K562 (cell line): ENCODE results near the gene RIC8B. TPM values are rescaled to one million over a fixed set of nuclear protein-coding genes. Genes with fewer than 3 reads are reported as not detected.

Source experiments
- CEBPB ChIP-seq: fragments of 450-650 bp; IDR thresholded peaks from 2 replicates; pipeline ENCODE4 v1.6.1; 2016; ENCODE audit warnings: missing genetic modification characterization, missing compliant biosample characterization
- CTBP1 ChIP-seq: fragments of 450-650 bp; IDR thresholded peaks from 2 replicates; pipeline ENCODE4 v1.6.1; 2016; ENCODE audit warnings: borderline replicate concordance
- DMBX1 ChIP-seq: fragments of 250-450 bp; sonication (Bioruptor Pico); IDR thresholded peaks from 2 replicates; pipeline ENCODE4 v1.8.0; 2022; ENCODE audit warnings: inconsistent platforms, mild to moderate bottlenecking, moderate library complexity, borderline replicate concordance
- HOMEZ ChIP-seq: fragments of 250-450 bp; sonication (Bioruptor Pico); IDR thresholded peaks from 2 replicates; pipeline ENCODE4 v1.4.0; 2020; ENCODE audit warnings: mild to moderate bottlenecking, moderate library complexity
- MTF1 ChIP-seq: fragments of 250-450 bp; sonication (Bioruptor Pico); IDR thresholded peaks from 2 replicates; pipeline ENCODE4 v1.9.0; 2021; ENCODE audit warnings: moderate library complexity, mild to moderate bottlenecking, inconsistent platforms, borderline replicate concordance
- MYBL2 ChIP-seq, 2 experiments: fragments of 450-650 bp in 1 of 2; sonication (generic) in 1 of 2; formaldehyde crosslinking in 1 of 2; IDR thresholded peaks; 2 replicates each; pipeline versions ENCODE4 v1.6.1 to v1.8.1; 2017 to 2022; ENCODE audit warnings: borderline replicate concordance in 1 of 2, inconsistent platforms in 1 of 2, low read depth in 1 of 2, mild to moderate bottlenecking in 1 of 2, missing genetic modification reagents in 1 of 2, moderate library complexity in 1 of 2
- NR2C1 ChIP-seq, 2 experiments: fragments of 450-650 bp; IDR thresholded peaks; 2 replicates each; pipeline ENCODE4 v1.6.1; 2017; ENCODE audit warnings: mild to moderate bottlenecking in 2 of 2, antibody characterized with exemption in 1 of 2, inconsistent platforms in 1 of 2, missing compliant biosample characterization in 1 of 2, missing genetic modification characterization in 1 of 2
- POU5F1 ChIP-seq: fragments of 150-350 bp; IDR thresholded peaks from 2 replicates; pipeline ENCODE4 v1.6.1; 2014; ENCODE audit warnings: borderline replicate concordance, low read length, low read depth, mild to moderate bottlenecking; ENCODE audit not compliant: partially characterized antibody
- RHOXF2B ChIP-seq: fragments of 250-450 bp; sonication (Bioruptor Pico); conservative IDR thresholded peaks from 2 replicates; pipeline ENCODE4 v1.5.1; 2021
- TRIM28 ChIP-seq: fragments of 450-650 bp; IDR thresholded peaks from 2 replicates; pipeline ENCODE4 v1.6.1; 2017
- ZNF609 ChIP-seq: sonication (generic); formaldehyde crosslinking; IDR thresholded peaks from 2 replicates; pipeline ENCODE4 v1.8.1; 2023; ENCODE audit warnings: missing genetic modification reagents, mild to moderate bottlenecking, borderline replicate concordance
- ZNF639 ChIP-seq, 2 experiments: fragments of 200-800 bp in 1 of 2; sonication (Bioruptor generic) in 1 of 2; sonication (generic) in 1 of 2; formaldehyde crosslinking in 1 of 2; IDR thresholded peaks in 1 of 2; conservative IDR thresholded peaks in 1 of 2; 2 replicates each; pipeline versions ENCODE4 v1.5.0 to v1.6.1; 2016 to 2020; ENCODE audit warnings: missing compliant biosample characterization in 1 of 2, missing genetic modification characterization in 1 of 2, missing genetic modification reagents in 1 of 2
- ZNF699 ChIP-seq: fragments of 250-450 bp; sonication (Bioruptor Pico); IDR thresholded peaks from 2 replicates; pipeline ENCODE4 v1.8.0; 2021; ENCODE audit warnings: mild to moderate bottlenecking, moderate library complexity; ENCODE audit not compliant: insufficient replicate concordance
- ZNF830 ChIP-seq: fragments of 250-450 bp; sonication (Bioruptor Pico); IDR thresholded peaks from 2 replicates; pipeline ENCODE4 v1.5.0; 2021; ENCODE audit warnings: mild to moderate bottlenecking
- polyA plus RNA-seq, 8 experiments: library from polyadenylated mRNA; depleted of rRNA in 4 of 8; stranded (reverse) in 5 of 8; unstranded in 3 of 8; fragments of >200 nt; fragmentation: Nextera tagmentation in 2 of 8; fragmentation: Illumina TruSeq in 1 of 8; extraction: Ambion mirVana in 2 of 8; extraction: Trizol in 1 of 8; gene quantifications; 2 replicates each; pipeline versions ENCODE4 v1.2.1 to v1.2.3, GENCODE V29; 2011 to 2014; ENCODE audit warnings: inconsistent platforms in 1 of 8, missing spikeins in 1 of 8
- total RNA-seq, 7 experiments: library from RNA; depleted of rRNA in 6 of 7; stranded (reverse); fragments of >200 nt in 6 of 7; fragmentation: Illumina TruSeq in 2 of 7; extraction: Trizol in 2 of 7; gene quantifications; 2 replicates each; pipeline versions ENCODE4 v1.2.1 to v1.2.3, GENCODE V29; 2011 to 2021; ENCODE audit warnings: low replicate concordance in 1 of 7
- TF ChIP-seq, protein P1 (sequence below): fragments of 250-450 bp; sonication (Bioruptor Pico); IDR thresholded peaks from 2 replicates; pipeline ENCODE4 v1.5.0; 2022; ENCODE audit warnings: mild to moderate bottlenecking

Gene RIC8B
- total and polyA plus RNA-seq, 9 of the 15 experiments (the other 6 are each of a cell fraction or from before 2014, with no cell fraction given) = 0.92 to 8.1 (median 4.8) TPM

DNA sequence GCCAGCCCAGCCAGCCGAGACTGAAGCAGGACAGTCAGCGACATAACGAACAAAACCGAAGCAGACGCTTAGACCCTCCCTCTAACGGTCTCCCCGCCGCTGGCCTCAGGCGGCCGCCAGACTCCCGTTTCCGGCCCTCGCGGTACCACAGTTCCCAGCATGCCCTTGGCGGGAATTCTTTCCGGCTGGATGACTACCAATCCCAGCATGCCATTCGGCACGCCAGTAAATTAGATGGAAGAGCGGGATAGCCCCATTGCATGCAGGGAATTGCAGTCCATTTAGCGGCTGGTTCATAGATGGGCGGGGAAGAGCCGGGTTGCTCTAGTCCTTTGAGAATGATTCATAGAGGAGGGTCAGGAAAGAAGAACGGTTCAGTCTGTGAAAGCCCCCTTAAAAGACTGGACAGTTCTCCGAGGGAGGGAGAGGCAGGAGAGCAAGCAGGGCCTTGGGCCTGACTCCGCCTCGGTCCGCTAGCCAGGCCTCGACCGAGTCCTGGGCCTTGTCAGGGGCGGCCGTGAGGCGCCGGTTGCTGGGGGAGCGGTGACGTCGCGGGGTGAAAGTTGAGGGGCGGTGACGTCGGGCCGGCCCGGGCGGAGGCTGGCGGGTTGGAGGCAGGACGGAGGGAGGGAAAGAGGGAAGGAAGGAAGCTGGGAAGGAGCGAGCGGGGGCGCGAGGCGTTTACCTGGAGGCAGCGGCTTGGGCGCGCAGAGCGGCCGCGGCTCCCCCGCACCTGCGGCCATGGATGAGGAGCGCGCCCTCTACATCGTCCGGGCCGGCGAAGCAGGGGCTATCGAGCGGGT lies at the start of gene RIC8B (continued):
- no peak for TF ChIP-seq RHOXF2B
- TF ChIP-seq MYBL2 (IDR thresholded peaks at IDR 0.05; ENCODE audit: low read depth) = peak; percentile 46; the same call in 1 of the 2 replicates
- TF ChIP-seq MYBL2 (CRISPR knock-in tag; IDR thresholded peaks at IDR 0.05; ENCODE audit: borderline replicate concordance) = no peak
- 0 out of 2 replicates have a peak, but pooled peaks have one; percentile 14 for TF ChIP-seq TRIM28
- TF ChIP-seq CEBPB (tag) = no peak
- TF ChIP-seq HOMEZ (CRISPR knock-in tag) = no peak
- no peak for TF ChIP-seq ZNF609 (CRISPR knock-in tag)
- peak in 1 of 2 experiments; percentile 84; a peak in 2 of 4 replicates for TF ChIP-seq ZNF639 (CRISPR knock-in tag; conservative IDR thresholded peaks at IDR 0.05 in 1 of 2, IDR thresholded peaks at IDR 0.05 in 1 of 2)
- TF ChIP-seq MTF1 = no peak
- no peak for TF ChIP-seq ZNF830 (CRISPR knock-in tag)
- TF ChIP-seq NR2C1 (IDR thresholded peaks at IDR 0.05) = peak; percentile 97
- TF ChIP-seq NR2C1 (tag; IDR thresholded peaks at IDR 0.05) = peak; percentile 98
- TF ChIP-seq, protein P1, sequence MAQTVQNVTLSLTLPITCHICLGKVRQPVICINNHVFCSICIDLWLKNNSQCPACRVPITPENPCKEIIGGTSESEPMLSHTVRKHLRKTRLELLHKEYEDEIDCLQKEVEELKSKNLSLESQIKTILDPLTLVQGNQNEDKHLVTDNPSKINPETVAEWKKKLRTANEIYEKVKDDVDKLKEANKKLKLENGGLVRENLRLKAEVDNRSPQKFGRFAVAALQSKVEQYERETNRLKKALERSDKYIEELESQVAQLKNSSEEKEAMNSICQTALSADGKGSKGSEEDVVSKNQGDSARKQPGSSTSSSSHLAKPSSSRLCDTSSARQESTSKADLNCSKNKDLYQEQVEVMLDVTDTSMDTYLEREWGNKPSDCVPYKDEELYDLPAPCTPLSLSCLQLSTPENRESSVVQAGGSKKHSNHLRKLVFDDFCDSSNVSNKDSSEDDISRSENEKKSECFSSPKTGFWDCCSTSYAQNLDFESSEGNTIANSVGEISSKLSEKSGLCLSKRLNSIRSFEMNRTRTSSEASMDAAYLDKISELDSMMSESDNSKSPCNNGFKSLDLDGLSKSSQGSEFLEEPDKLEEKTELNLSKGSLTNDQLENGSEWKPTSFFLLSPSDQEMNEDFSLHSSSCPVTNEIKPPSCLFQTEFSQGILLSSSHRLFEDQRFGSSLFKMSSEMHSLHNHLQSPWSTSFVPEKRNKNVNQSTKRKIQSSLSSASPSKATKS (CRISPR knock-in tag) = no peak
- TF ChIP-seq POU5F1 = peak; percentile 83
- peak; percentile 80 for TF ChIP-seq CTBP1
- TF ChIP-seq DMBX1 (CRISPR knock-in tag) = no peak
- TF ChIP-seq ZNF699 (CRISPR knock-in tag) = no peak
